GM12878 (cell line): ENCODE results near the gene PRAMEF33.
"Not testable (repeated sequence)": the region's sequence is repeated elsewhere in the genome, so short reads cannot be mapped to it uniquely, and the experiment has no call there.

ENCODE experiments used
- YBX1 ChIP-seq: fragments of 450-650 bp; IDR thresholded peaks from 2 replicates; pipeline ENCODE4 v1.6.1; 2016; ENCODE audit warnings: antibody characterized with exemption
- TF ChIP-seq, protein P1 (sequence below), 3 experiments: IDR thresholded peaks in 2 of 3; conservative IDR thresholded peaks in 1 of 3; 2 replicates each; pipeline ENCODE4 v1.5.1; 2011; ENCODE audit warnings: low read depth in 3 of 3, low read length in 3 of 3, mild to moderate bottlenecking in 3 of 3, control low read depth in 2 of 3, moderate library complexity in 2 of 3, inconsistent platforms in 1 of 3, mixed read lengths in 1 of 3; ENCODE audit not compliant: control insufficient read depth in 2 of 3, insufficient read depth in 1 of 3; ENCODE audit errors: extremely low read depth in 1 of 3
- TF ChIP-seq, protein P2 (sequence below): fragments of 150-350 bp; IDR thresholded peaks from 2 replicates; pipeline ENCODE4 v1.6.1; 2016; ENCODE audit warnings: low read depth, low read length

DNA sequence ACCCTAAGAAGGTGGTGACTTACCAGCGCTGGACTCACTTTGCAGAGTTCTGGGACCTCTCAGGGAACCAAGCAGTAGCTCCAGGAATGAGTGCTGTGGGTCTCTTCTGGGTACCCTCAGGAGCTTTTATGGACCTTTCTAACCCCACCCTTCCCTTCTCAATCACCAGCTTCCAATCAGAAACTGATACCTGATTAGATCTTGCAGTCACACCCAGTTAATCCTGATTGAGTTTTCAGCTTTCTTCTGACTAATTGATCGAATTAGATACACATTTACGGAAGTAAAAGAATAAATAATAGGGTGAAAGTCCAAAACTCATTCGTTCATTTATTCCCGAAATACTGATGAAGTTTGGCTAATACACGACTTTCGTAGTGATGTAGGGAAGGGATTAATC lies 43.7 kb downstream of the PRAMEF33 start, which contains the start of gene PRAMEF14:
- TF ChIP-seq, protein P1, sequence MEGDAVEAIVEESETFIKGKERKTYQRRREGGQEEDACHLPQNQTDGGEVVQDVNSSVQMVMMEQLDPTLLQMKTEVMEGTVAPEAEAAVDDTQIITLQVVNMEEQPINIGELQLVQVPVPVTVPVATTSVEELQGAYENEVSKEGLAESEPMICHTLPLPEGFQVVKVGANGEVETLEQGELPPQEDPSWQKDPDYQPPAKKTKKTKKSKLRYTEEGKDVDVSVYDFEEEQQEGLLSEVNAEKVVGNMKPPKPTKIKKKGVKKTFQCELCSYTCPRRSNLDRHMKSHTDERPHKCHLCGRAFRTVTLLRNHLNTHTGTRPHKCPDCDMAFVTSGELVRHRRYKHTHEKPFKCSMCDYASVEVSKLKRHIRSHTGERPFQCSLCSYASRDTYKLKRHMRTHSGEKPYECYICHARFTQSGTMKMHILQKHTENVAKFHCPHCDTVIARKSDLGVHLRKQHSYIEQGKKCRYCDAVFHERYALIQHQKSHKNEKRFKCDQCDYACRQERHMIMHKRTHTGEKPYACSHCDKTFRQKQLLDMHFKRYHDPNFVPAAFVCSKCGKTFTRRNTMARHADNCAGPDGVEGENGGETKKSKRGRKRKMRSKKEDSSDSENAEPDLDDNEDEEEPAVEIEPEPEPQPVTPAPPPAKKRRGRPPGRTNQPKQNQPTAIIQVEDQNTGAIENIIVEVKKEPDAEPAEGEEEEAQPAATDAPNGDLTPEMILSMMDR (IDR thresholded peaks at IDR 0.05 in 2 of 3, conservative IDR thresholded peaks at IDR 0.05 in 1 of 3; ENCODE audit: control insufficient read depth in 2 of 3, extremely low read depth in 1 of 3, insufficient read depth in 1 of 3, low read depth in 3 of 3, low read length in 3 of 3) = not testable (repeated sequence)
- TF ChIP-seq YBX1 = not testable (repeated sequence)
- TF ChIP-seq, protein P2, sequence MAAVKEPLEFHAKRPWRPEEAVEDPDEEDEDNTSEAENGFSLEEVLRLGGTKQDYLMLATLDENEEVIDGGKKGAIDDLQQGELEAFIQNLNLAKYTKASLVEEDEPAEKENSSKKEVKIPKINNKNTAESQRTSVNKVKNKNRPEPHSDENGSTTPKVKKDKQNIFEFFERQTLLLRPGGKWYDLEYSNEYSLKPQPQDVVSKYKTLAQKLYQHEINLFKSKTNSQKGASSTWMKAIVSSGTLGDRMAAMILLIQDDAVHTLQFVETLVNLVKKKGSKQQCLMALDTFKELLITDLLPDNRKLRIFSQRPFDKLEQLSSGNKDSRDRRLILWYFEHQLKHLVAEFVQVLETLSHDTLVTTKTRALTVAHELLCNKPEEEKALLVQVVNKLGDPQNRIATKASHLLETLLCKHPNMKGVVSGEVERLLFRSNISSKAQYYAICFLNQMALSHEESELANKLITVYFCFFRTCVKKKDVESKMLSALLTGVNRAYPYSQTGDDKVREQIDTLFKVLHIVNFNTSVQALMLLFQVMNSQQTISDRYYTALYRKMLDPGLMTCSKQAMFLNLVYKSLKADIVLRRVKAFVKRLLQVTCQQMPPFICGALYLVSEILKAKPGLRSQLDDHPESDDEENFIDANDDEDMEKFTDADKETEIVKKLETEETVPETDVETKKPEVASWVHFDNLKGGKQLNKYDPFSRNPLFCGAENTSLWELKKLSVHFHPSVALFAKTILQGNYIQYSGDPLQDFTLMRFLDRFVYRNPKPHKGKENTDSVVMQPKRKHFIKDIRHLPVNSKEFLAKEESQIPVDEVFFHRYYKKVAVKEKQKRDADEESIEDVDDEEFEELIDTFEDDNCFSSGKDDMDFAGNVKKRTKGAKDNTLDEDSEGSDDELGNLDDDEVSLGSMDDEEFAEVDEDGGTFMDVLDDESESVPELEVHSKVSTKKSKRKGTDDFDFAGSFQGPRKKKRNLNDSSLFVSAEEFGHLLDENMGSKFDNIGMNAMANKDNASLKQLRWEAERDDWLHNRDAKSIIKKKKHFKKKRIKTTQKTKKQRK = not testable (repeated sequence)
